SK-N-SH treated with all-trans-retinoic acid at 6 μM for 48 hours (cell line): ENCODE measurements around the gene PSMB3.

Experiments
- BACH2 ChIP-seq: fragments of 250-450 bp; sonication (Bioruptor Pico); IDR thresholded peaks from 2 replicates; pipeline ENCODE4 v1.9.0; 2021; ENCODE audit warnings: mild to moderate bottlenecking, borderline replicate concordance
- CREB5 ChIP-seq: fragments of 250-450 bp; sonication (Bioruptor Pico); IDR thresholded peaks from 2 replicates; pipeline ENCODE4 v1.5.1; 2020; ENCODE audit warnings: low read depth, mild to moderate bottlenecking, moderate library complexity
- CSRNP3 ChIP-seq: fragments of 250-450 bp; sonication (Bioruptor Pico); IDR thresholded peaks from 2 replicates; pipeline ENCODE4 v1.5.1; 2021; ENCODE audit warnings: mild to moderate bottlenecking, moderate library complexity
- OSR1 ChIP-seq: fragments of 250-450 bp; sonication (Bioruptor Pico); IDR thresholded peaks from 2 replicates; pipeline ENCODE4 v1.8.0; 2022; ENCODE audit warnings: moderate library complexity, mild to moderate bottlenecking, inconsistent platforms
- PATZ1 ChIP-seq: fragments of 250-450 bp; sonication (Bioruptor Pico); IDR thresholded peaks from 2 replicates; pipeline ENCODE4 v1.8.0; 2020; ENCODE audit warnings: mild to moderate bottlenecking, moderate library complexity, borderline replicate concordance
- POU6F1 ChIP-seq: fragments of 250-450 bp; sonication (Bioruptor Pico); IDR thresholded peaks from 2 replicates; pipeline ENCODE4 v1.8.0; 2021; ENCODE audit warnings: low read depth, mild to moderate bottlenecking, moderate library complexity, borderline replicate concordance
- PPARA ChIP-seq: fragments of 250-450 bp; sonication (Bioruptor Pico); IDR thresholded peaks from 2 replicates; pipeline ENCODE4 v1.5.0; 2020; ENCODE audit warnings: mild to moderate bottlenecking, borderline replicate concordance
- RARB ChIP-seq: fragments of 250-450 bp; sonication (Bioruptor Pico); IDR thresholded peaks from 2 replicates; pipeline ENCODE4 v1.8.0; 2021; ENCODE audit warnings: mild to moderate bottlenecking, moderate library complexity
- SNAI2 ChIP-seq: fragments of 250-450 bp; sonication (Bioruptor Pico); IDR thresholded peaks from 2 replicates; pipeline ENCODE4 v1.5.0; 2020; ENCODE audit warnings: mild to moderate bottlenecking, moderate library complexity
- TCF4 ChIP-seq: fragments of 250-450 bp; sonication (Bioruptor Pico); IDR thresholded peaks from 2 replicates; pipeline ENCODE4 v1.8.0; 2021; ENCODE audit warnings: mild to moderate bottlenecking, moderate library complexity, borderline replicate concordance
- TOX ChIP-seq: fragments of 250-450 bp; sonication (Bioruptor Pico); IDR thresholded peaks from 2 replicates; pipeline ENCODE4 v1.8.0; 2021; ENCODE audit warnings: mild to moderate bottlenecking, moderate library complexity, borderline replicate concordance
- ZFP3 ChIP-seq: fragments of 250-450 bp; sonication (Bioruptor Pico); IDR thresholded peaks from 2 replicates; pipeline ENCODE4 v1.5.0; 2020; ENCODE audit warnings: mild to moderate bottlenecking, moderate library complexity
- ZNF565 ChIP-seq: fragments of 450-650 bp; formaldehyde crosslinking; conservative IDR thresholded peaks from 2 replicates; pipeline ENCODE4 v1.5.0; 2020; ENCODE audit warnings: low read depth, mild to moderate bottlenecking, moderate library complexity
- ZNF8 ChIP-seq: fragments of 450-650 bp; formaldehyde crosslinking; IDR thresholded peaks from 2 replicates; pipeline ENCODE4 v1.5.0; 2020; ENCODE audit warnings: mild to moderate bottlenecking, moderate library complexity

GRCh38 chr17:38710604-38710962 is 42.0 kb upstream of the PSMB3 start:
- no peak for TF ChIP-seq CREB5 (CRISPR knock-in tag)
- TF ChIP-seq TCF4 (CRISPR knock-in tag), result no peak
- TF ChIP-seq SNAI2 (CRISPR knock-in tag), result no peak
- TF ChIP-seq RARB (CRISPR knock-in tag), result no peak
- TF ChIP-seq PPARA (CRISPR knock-in tag), result no peak
- no peak for TF ChIP-seq PATZ1 (CRISPR knock-in tag)
- no peak for TF ChIP-seq CSRNP3 (CRISPR knock-in tag)
- TF ChIP-seq POU6F1 (CRISPR knock-in tag), result no peak
- TF ChIP-seq OSR1 (CRISPR knock-in tag), result no peak
- TF ChIP-seq ZNF8, result no peak
- TF ChIP-seq ZNF565 (CRISPR knock-in tag), result no peak
- no peak for TF ChIP-seq BACH2 (CRISPR knock-in tag)
- no peak for TF ChIP-seq TOX
- no peak for TF ChIP-seq ZFP3
